Astrocyte (in vitro differentiated cells and primary cell): ENCODE measurements around the gene TPPP2. TPM values are rescaled to one million over a fixed set of nuclear protein-coding genes. Genes with fewer than 3 reads are reported as not detected.

Source experiments
- DNase-seq: peaks from one replicate; pipeline ENCODE4 v3.0.0-alpha.2; 2010; ENCODE audit warnings: low read depth
- FAIRE-seq: peaks from 2 replicates; lab custom pipeline; 2011; peaks lifted over from hg19 to GRCh38; lab: Jason Lieb, UNC
- H2AFZ ChIP-seq: 2 replicates; pipeline ENCODE4 v1.6.0; 2012; ENCODE audit warnings: low read depth, low read length, inconsistent platforms
- H3K27ac ChIP-seq: 2 replicates; pipeline ENCODE4 v1.5.1; 2011; ENCODE audit warnings: low read depth, low read length, inconsistent platforms
- H3K27me3 ChIP-seq: 2 replicates; pipeline ENCODE4 v1.6.0; 2011; ENCODE audit warnings: low read length, inconsistent platforms; ENCODE audit not compliant: insufficient read depth
- H3K36me3 ChIP-seq: 2 replicates; pipeline ENCODE4 v1.5.1; 2011; ENCODE audit warnings: low read length, inconsistent platforms; ENCODE audit not compliant: insufficient read depth
- H3K4me1 ChIP-seq: 2 replicates; pipeline ENCODE4 v1.5.1; 2011; ENCODE audit warnings: low read length, inconsistent platforms; ENCODE audit not compliant: insufficient read depth
- H3K4me2 ChIP-seq: 2 replicates; pipeline ENCODE4 v1.6.0; 2012; ENCODE audit warnings: low read length, inconsistent platforms
- H3K4me3 ChIP-seq: 2 replicates; pipeline ENCODE4 v1.5.1; 2011; ENCODE audit warnings: low read depth, mild to moderate bottlenecking, low read length, inconsistent platforms; ENCODE audit not compliant: insufficient read depth
- H3K79me2 ChIP-seq: 2 replicates; pipeline ENCODE4 v1.6.0; 2012; ENCODE audit warnings: mild to moderate bottlenecking, low read length, inconsistent platforms; ENCODE audit not compliant: insufficient read depth
- H3K9ac ChIP-seq: 2 replicates; pipeline ENCODE4 v1.6.0; 2012; ENCODE audit warnings: mild to moderate bottlenecking, low read length, inconsistent platforms
- H3K9me3 ChIP-seq: 2 replicates; pipeline ENCODE4 v1.5.1; 2012; ENCODE audit warnings: low read depth, mild to moderate bottlenecking, low read length, inconsistent platforms; ENCODE audit not compliant: insufficient read depth
- H4K20me1 ChIP-seq: 2 replicates; pipeline ENCODE4 v1.6.0; 2012; ENCODE audit warnings: low read length, inconsistent platforms; ENCODE audit not compliant: insufficient read depth
- H3K27ac Mint-ChIP-seq: one replicate; pipeline ENCODE4 v1.8.0; 2021; ENCODE audit warnings: mild to moderate bottlenecking, mixed read lengths; ENCODE audit not compliant: unreplicated experiment
- H3K27me3 Mint-ChIP-seq: one replicate; pipeline ENCODE4 v1.8.0; 2021; ENCODE audit warnings: low read depth, mixed read lengths; ENCODE audit not compliant: unreplicated experiment
- H3K36me3 Mint-ChIP-seq: one replicate; pipeline ENCODE4 v1.8.0; 2021; ENCODE audit warnings: low read depth, mixed read lengths; ENCODE audit not compliant: unreplicated experiment
- H3K4me1 Mint-ChIP-seq: one replicate; pipeline ENCODE4 v1.8.0; 2021; ENCODE audit warnings: low read depth, mixed read lengths; ENCODE audit not compliant: unreplicated experiment
- H3K4me3 Mint-ChIP-seq: one replicate; pipeline ENCODE4 v1.8.0; 2021; ENCODE audit warnings: mild to moderate bottlenecking, moderate library complexity, mixed read lengths; ENCODE audit not compliant: unreplicated experiment
- H3K9me3 Mint-ChIP-seq: one replicate; pipeline ENCODE4 v1.8.0; 2021; ENCODE audit warnings: mild to moderate bottlenecking, mixed read lengths; ENCODE audit not compliant: unreplicated experiment
- EZH2 ChIP-seq: IDR thresholded peaks from 2 replicates; pipeline ENCODE4 v1.6.1; 2012; ENCODE audit warnings: mild to moderate bottlenecking, low read length, inconsistent platforms; ENCODE audit not compliant: insufficient read depth
- total RNA-seq: library from RNA; stranded (reverse); gene quantifications from 2 replicates; pipeline ENCODE4 v1.2.1, GENCODE V29; 2021
- TF ChIP-seq, protein P1 (sequence below): IDR thresholded peaks from 2 replicates; pipeline ENCODE4 v1.5.1; 2011; ENCODE audit warnings: low read depth, mild to moderate bottlenecking, inconsistent platforms, low read length, moderate library complexity; ENCODE audit not compliant: insufficient read depth

Gene TPPP2
- total RNA-seq, 1 donor from 2014 or later = not detected

GRCh38 chr14:21042918-21043317 is 12.9 kb downstream of the TPPP2 start:
- no peak overlapping the region for H3K4me2 ChIP-seq
- Mint-ChIP-seq H3K9me3 (peaks cover 6% of the 10 kb centered on the region), H3K36me3 (peaks cover 2% of the 10 kb centered on the region), H3K27ac (no peak overlapping the region), H3K27me3 (peaks cover 18% of the 10 kb centered on the region), H3K4me3 (no peak overlapping the region), H3K4me1 (peaks cover 35% of the 10 kb centered on the region)
- H3K9ac ChIP-seq = no peak overlapping the region
- TF ChIP-seq EZH2 = no peak
- TF ChIP-seq, protein P1, sequence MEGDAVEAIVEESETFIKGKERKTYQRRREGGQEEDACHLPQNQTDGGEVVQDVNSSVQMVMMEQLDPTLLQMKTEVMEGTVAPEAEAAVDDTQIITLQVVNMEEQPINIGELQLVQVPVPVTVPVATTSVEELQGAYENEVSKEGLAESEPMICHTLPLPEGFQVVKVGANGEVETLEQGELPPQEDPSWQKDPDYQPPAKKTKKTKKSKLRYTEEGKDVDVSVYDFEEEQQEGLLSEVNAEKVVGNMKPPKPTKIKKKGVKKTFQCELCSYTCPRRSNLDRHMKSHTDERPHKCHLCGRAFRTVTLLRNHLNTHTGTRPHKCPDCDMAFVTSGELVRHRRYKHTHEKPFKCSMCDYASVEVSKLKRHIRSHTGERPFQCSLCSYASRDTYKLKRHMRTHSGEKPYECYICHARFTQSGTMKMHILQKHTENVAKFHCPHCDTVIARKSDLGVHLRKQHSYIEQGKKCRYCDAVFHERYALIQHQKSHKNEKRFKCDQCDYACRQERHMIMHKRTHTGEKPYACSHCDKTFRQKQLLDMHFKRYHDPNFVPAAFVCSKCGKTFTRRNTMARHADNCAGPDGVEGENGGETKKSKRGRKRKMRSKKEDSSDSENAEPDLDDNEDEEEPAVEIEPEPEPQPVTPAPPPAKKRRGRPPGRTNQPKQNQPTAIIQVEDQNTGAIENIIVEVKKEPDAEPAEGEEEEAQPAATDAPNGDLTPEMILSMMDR = no peak
- H3K9me3 ChIP-seq = no peaks in the 10 kb centered on the region
- no peaks in the 10 kb centered on the region for H3K4me1 ChIP-seq
- H4K20me1 ChIP-seq = no peaks in the 10 kb centered on the region
- FAIRE-seq (no peak), DNase-seq (no peak)
- H2AFZ ChIP-seq = no peak overlapping the region
- H3K27ac ChIP-seq = no peak overlapping the region
- no peak overlapping the region for H3K4me3 ChIP-seq
- H3K36me3 ChIP-seq = no peaks in the 10 kb centered on the region
- H3K27me3 ChIP-seq = peaks cover 10% of the 10 kb centered on the region
- H3K79me2 ChIP-seq = no peaks in the 10 kb centered on the region

GRCh38 chr14:21043387-21043973 is 13.5 kb downstream of the TPPP2 start:
- peaks cover 10% of the 10 kb centered on the region for H3K27me3 ChIP-seq
- no peaks in the 10 kb centered on the region for H3K9me3 ChIP-seq
- Mint-ChIP-seq H3K4me3 (no peak overlapping the region), H3K4me1 (peaks cover 36% of the 10 kb centered on the region), H3K27me3 (peaks cover 18% of the 10 kb centered on the region), H3K27ac (no peak overlapping the region), H3K9me3 (peaks cover 6% of the 10 kb centered on the region), H3K36me3 (peaks cover 2% of the 10 kb centered on the region)
- DNase-seq (no peak), FAIRE-seq (no peak)
- no peaks in the 10 kb centered on the region for H3K4me1 ChIP-seq
- H2AFZ ChIP-seq = no peak overlapping the region
- H3K4me3 ChIP-seq = no peak overlapping the region
- no peak overlapping the region for H3K9ac ChIP-seq
- H3K36me3 ChIP-seq = no peaks in the 10 kb centered on the region
- no peaks in the 10 kb centered on the region for H3K79me2 ChIP-seq
- H3K27ac ChIP-seq = no peak overlapping the region
- no peak for TF ChIP-seq EZH2
- TF ChIP-seq, protein P1 = no peak
- H3K4me2 ChIP-seq = no peak overlapping the region
- no peaks in the 10 kb centered on the region for H4K20me1 ChIP-seq

DNA sequence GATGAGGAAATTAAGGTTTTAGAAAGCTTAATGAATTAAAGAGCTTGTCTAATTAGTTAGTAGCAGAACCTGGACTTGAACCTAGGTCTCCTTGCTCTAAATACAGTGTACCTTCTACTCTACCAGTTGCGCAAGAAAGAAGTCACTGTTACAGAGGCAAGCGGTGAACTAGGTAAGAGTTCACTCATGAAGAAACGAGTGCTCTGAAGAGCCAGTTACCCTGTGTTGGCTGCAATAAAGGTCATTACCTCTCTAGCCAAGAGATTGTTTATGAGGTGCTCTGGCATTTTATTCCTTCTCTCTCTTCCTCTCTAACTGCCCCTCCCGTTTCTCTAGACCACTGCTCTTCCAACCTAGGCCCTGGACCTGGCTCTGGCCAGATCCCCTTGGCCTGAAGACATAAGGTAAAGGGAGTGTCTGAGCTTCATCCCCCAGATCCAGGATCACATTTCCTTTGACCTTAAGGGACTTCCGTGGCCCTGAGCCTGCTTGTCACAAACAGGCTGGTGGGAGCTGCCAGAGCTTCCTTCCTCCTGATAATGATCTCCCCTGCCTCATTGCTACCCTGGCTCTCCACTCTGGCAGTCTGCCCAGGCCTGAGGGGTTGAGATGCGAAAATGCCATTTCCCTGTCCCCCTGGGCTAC is 14.1 kb downstream of the TPPP2 start:
- H3K4me3 Mint-ChIP-seq = no peak overlapping the region
- Histone ChIP-seq H3K9ac (no peak overlapping the region), H3K4me2 (no peak overlapping the region), H2AFZ (no peak overlapping the region), H3K4me3 (no peak overlapping the region), H4K20me1 (no peaks in the 10 kb centered on the region), H3K4me1 (no peaks in the 10 kb centered on the region), H3K9me3 (no peaks in the 10 kb centered on the region), H3K36me3 (no peaks in the 10 kb centered on the region), H3K27ac (no peak overlapping the region), H3K79me2 (no peaks in the 10 kb centered on the region), H3K27me3 (peaks cover 10% of the 10 kb centered on the region)
- no peak for DNase-seq
- TF ChIP-seq, protein P1 = no peak
- TF ChIP-seq EZH2 = no peak
- H3K27me3 Mint-ChIP-seq = peaks cover 18% of the 10 kb centered on the region
- FAIRE-seq = no peak
- H3K4me1 Mint-ChIP-seq = peaks cover 35% of the 10 kb centered on the region
- no peak overlapping the region for H3K27ac Mint-ChIP-seq
- peaks cover 9% of the 10 kb centered on the region for H3K9me3 Mint-ChIP-seq
- H3K36me3 Mint-ChIP-seq = peaks cover 2% of the 10 kb centered on the region
